Ishikawa (cell line): ENCODE results near the gene KRAS.

ENCODE experiments used
- CEBPB ChIP-seq: IDR thresholded peaks from 2 replicates; pipeline ENCODE4 v1.6.1; 2012
- CREB1 ChIP-seq: IDR thresholded peaks from 2 replicates; pipeline ENCODE4 v1.6.1; 2012; ENCODE audit warnings: low read depth
- EGR1 ChIP-seq: IDR thresholded peaks from 2 replicates; pipeline ENCODE4 v1.6.1; 2012
- EP300 ChIP-seq: IDR thresholded peaks from 2 replicates; pipeline ENCODE4 v1.6.1; 2012; ENCODE audit warnings: borderline replicate concordance
- FOXM1 ChIP-seq: IDR thresholded peaks from 2 replicates; pipeline ENCODE4 v1.6.1; 2012; ENCODE audit warnings: low read depth, borderline replicate concordance
- MAX ChIP-seq: IDR thresholded peaks from 2 replicates; pipeline ENCODE4 v1.6.1; 2012
- NFIC ChIP-seq: IDR thresholded peaks from 2 replicates; pipeline ENCODE4 v1.6.1; 2012
- RAD21 ChIP-seq: IDR thresholded peaks from 2 replicates; pipeline ENCODE4 v1.6.1; 2012; ENCODE audit warnings: low read depth
- TAF1 ChIP-seq: IDR thresholded peaks from 2 replicates; pipeline ENCODE4 v1.6.1; 2012; ENCODE audit warnings: low read depth, mild to moderate bottlenecking
- TCF12 ChIP-seq: IDR thresholded peaks from 2 replicates; pipeline ENCODE4 v1.6.1; 2012; ENCODE audit warnings: low read depth
- TEAD4 ChIP-seq: IDR thresholded peaks from 2 replicates; pipeline ENCODE4 v1.6.1; 2012
- YY1 ChIP-seq: IDR thresholded peaks from 2 replicates; pipeline ENCODE4 v1.6.1; 2012; ENCODE audit warnings: low read depth
- ZBTB7A ChIP-seq: IDR thresholded peaks from 2 replicates; pipeline ENCODE4 v1.6.1; 2012; ENCODE audit warnings: low read depth
- TF ChIP-seq, protein P1 (sequence below): IDR thresholded peaks from 2 replicates; pipeline ENCODE4 v1.6.1; 2012
- TF ChIP-seq, protein P2 (sequence below): IDR thresholded peaks from 2 replicates; pipeline ENCODE4 v1.6.1; 2012; ENCODE audit warnings: low read depth, mild to moderate bottlenecking

Gene KRAS

GRCh38 chr12:25256005-25256404, 5.3 kb upstream of the KRAS start:
- TF ChIP-seq, protein P1, sequence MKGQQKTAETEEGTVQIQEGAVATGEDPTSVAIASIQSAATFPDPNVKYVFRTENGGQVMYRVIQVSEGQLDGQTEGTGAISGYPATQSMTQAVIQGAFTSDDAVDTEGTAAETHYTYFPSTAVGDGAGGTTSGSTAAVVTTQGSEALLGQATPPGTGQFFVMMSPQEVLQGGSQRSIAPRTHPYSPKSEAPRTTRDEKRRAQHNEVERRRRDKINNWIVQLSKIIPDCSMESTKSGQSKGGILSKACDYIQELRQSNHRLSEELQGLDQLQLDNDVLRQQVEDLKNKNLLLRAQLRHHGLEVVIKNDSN, result no peak
- TF ChIP-seq TCF12 (no peak), TEAD4 (no peak), EGR1 (no peak), FOXM1 (no peak), CEBPB (no peak), RAD21 (no peak), MAX (no peak), TAF1 (no peak), ZBTB7A (no peak), CREB1 (no peak), EP300 (no peak), YY1 (no peak), NFIC (no peak)
- TF ChIP-seq, protein P2, sequence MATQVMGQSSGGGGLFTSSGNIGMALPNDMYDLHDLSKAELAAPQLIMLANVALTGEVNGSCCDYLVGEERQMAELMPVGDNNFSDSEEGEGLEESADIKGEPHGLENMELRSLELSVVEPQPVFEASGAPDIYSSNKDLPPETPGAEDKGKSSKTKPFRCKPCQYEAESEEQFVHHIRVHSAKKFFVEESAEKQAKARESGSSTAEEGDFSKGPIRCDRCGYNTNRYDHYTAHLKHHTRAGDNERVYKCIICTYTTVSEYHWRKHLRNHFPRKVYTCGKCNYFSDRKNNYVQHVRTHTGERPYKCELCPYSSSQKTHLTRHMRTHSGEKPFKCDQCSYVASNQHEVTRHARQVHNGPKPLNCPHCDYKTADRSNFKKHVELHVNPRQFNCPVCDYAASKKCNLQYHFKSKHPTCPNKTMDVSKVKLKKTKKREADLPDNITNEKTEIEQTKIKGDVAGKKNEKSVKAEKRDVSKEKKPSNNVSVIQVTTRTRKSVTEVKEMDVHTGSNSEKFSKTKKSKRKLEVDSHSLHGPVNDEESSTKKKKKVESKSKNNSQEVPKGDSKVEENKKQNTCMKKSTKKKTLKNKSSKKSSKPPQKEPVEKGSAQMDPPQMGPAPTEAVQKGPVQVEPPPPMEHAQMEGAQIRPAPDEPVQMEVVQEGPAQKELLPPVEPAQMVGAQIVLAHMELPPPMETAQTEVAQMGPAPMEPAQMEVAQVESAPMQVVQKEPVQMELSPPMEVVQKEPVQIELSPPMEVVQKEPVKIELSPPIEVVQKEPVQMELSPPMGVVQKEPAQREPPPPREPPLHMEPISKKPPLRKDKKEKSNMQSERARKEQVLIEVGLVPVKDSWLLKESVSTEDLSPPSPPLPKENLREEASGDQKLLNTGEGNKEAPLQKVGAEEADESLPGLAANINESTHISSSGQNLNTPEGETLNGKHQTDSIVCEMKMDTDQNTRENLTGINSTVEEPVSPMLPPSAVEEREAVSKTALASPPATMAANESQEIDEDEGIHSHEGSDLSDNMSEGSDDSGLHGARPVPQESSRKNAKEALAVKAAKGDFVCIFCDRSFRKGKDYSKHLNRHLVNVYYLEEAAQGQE, result no peak

DNA sequence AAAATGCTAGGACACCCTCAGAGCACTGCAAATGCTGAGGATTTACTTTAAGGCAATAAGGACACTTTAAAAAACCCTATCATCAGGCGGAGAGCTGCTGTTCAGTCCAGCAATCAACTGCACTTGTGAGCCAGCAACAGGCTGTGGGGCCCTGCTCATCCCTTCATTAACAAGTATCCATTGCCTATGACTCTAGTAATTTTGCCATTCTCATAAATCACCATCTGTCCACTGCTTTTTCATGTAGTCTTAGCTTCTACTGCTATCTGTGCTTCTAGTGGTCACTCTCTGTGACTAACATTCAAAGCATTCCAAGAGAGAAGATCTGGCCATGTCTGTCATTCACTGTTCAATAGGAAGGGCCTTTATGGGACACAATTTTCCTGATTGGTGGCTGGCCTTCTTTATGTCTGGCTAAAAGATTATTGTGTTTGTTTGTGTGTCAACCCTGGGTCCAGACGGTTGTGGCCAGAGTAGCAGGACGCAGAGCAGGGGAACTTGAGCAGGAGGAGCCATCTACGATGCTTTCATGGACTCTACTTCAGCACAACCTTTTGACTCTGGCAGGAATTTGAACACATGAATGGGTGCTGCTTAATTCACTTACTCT, 3.6 kb upstream of the KRAS start:
- TF ChIP-seq NFIC (no peak), CREB1 (no peak), YY1 (no peak), EGR1 (no peak), CEBPB (no peak), EP300 (no peak), TCF12 (no peak), RAD21 (no peak), MAX (no peak), FOXM1 (no peak), ZBTB7A (no peak), TAF1 (no peak), TEAD4 (no peak)
- TF ChIP-seq, protein P1, result no peak
- TF ChIP-seq, protein P2, result no peak

DNA sequence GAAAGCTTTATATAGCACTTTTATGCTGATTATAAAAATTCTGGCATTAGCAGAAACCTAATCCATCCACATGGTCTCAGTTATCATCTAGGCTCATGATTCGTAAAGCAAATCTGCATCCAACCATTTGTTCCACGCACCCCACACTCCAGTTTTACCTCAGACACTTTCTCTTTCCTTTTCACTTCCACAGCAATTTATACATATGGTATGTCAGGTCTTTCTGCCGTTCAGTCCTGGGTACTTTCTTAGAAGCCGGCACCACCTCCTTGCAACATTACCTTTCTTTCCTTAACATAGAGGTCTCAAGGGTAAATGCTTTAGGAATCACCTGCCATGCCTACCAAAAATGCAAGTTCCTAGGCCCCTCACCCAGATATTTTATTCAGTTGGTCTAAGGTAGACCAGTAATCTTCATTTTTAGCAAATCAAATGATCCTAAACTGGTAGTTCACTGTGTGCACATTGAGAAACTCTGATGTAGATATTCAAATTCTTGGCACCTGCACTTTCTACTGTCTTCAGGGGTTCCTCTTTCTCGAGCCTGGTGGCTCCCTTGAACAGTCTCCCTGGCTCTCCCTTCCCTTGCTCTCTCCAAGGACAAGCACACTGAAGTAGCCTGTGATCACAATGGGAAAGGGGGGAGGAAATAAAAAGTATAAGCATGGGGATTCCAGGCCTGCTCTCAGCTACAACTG, 2.8 kb upstream of the KRAS start:
- TF ChIP-seq CREB1 (no peak), ZBTB7A (no peak), MAX (no peak), TEAD4 (no peak), TCF12 (no peak), YY1 (no peak), CEBPB (no peak), FOXM1 (no peak), RAD21 (no peak), TAF1 (no peak), EGR1 (no peak)

- TF ChIP-seq RAD21 (no peak), EP300 (no peak), CEBPB (no peak), CREB1 (no peak), FOXM1 (no peak), TCF12 (no peak), EGR1 (no peak), MAX (no peak), YY1 (no peak), TAF1 (no peak), TEAD4 (no peak), ZBTB7A (no peak), NFIC (no peak)
- TF ChIP-seq, protein P2, result no peak
- TF ChIP-seq, protein P1, result no peak
These were observed 2.2 kb upstream of the KRAS start for GRCh38 chr12:25252946-25253345.
